HG03575 (cell line): Measurements from ENCODE around the gene FAM169A.
"Not testable (repeated sequence)": the region's sequence is repeated elsewhere in the genome, so short reads cannot be mapped to it uniquely, and the experiment has no call there.

Experiments used
- ATAC-seq: cut with Tn5 transposase; IDR thresholded peaks from one replicate; pipeline ENCODE4 v1.9.1; 2021; ENCODE audit not compliant: unreplicated experiment, insufficient number of reproducible peaks, low FRiP score; ENCODE audit errors: extremely low read depth

The FAM169A gene

GRCh38 chr5:74870299-74871067 is 4.3 kb upstream of the FAM169A start:
- no peak for ATAC-seq

DNA sequence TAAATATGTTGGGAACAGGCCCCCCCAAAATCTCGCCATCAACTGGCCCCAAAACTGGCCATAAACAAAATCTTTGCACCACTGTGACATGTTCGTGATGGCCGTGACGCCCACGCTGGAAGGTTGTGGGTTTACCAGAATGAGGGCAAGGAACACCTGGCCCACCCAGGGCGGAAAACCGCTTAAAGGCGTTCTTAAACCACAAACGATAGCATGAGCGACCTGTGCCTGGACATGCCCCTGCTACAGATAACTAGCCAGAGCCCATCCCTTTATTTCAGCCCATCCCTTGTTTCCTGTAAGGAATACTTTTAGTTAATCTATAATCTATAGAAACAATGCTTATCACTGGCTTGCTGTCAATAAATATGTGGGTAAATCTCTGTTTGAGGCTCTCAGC is 3.2 kb upstream of the FAM169A start:
- not testable (repeated sequence) for ATAC-seq

- ATAC-seq, result no peak
Observed at GRCh38 chr5:74866596-74867162, 492 bp upstream of the FAM169A start.

DNA sequence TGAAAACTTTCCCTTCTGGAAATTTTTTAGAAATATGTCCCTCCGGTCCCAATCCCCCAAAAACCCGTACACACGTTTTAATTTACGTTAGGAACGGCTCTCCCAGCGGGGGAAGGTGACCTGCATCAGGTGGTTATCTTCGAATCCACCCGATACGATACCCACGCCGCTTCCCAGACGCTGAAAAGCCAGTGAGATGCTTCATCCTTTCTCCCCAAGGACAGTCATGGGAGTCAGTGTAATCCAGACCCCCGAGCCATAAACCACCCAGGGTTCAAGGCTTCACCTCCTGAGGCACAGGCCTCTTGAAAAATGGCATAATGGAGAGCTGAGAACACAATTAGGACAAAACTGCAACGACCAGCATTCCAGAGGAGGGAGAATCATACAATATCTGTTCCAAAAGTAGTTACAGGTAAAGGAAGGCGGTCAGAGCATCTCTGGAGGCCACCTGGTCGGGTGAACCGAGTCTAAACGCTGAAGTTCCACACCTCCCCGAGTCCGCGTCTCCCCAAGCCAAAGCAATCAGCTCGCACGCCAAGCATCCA is 857 bp downstream of the FAM169A start:
- no peak for ATAC-seq

GRCh38 chr5:74864823-74865222 is 1.4 kb downstream of the FAM169A start:
- no peak for ATAC-seq

DNA sequence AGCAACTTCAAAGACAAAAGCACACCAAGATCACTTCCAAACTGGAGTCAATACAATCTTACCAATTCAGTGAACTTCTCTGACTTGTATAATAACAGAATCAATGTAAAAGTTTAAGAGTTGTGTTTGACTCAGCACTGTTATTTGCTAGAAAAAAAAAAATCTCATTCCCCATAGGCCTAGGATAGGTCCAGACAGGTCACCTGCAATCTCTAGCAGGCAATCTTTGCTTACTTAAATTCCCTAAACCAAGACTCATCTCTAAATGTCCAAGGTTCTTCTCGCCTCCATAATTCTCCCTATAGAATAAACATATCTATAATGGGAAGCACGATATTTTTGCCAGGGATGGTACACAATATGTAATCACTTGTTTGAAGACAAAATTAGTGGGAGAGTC is 2.5 kb downstream of the FAM169A start:
- ATAC-seq, result no peak

GRCh38 chr5:74862221-74862620 is 4.0 kb downstream of the FAM169A start:
- ATAC-seq, result no peak

GRCh38 chr5:74856975-74857374 is 9.2 kb downstream of the FAM169A start:
- ATAC-seq, result not testable (repeated sequence)

DNA sequence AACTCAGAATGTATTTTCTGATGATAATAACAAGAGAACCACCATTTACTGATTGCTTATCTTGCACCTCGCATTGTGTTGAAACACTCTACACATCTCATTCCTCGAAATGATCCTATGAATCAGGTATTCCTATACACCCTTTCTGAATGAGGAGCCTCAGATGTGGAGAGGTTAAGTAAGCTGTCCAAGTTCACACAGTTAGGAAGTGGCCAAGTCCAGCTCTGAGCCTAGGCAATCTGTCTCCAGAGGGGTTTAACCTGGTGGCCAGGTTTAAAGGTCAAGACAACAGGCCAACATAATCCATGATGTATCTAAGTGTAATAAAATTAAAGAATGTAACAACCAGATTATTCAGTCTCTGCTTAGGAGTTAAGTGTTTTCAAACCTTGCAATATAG is 12.9 kb downstream of the FAM169A start:
- no peak for ATAC-seq

DNA sequence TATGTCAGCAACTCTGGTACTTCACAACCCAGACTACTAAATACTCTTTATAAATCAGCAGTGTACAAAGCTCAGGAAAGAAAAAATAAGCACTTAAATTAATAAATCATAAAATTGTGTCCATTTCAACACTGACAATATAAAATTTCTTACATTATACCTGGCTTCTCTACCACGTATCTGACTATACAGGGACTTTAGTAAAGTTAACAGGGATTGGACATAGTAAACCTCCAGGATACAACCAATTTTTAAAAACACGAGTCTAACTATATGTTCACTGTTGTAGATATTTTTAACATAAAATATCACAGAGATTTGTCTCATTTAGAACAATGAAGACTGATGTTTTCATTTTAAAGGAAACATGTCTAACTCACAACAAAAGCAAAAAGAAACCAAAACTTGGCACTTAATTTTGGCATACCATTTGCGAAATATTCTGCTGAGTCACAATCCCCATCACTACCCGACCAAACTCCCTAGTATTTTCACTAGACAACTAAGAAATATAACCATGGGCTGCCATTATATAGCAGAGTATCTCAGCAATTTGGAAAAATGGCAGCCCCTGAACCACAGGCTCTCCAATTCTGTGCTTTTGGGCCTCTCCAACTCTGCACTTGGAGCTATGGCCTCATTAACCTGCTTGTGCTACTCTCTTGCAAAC is 14.4 kb downstream of the FAM169A start:
- no peak for ATAC-seq

DNA sequence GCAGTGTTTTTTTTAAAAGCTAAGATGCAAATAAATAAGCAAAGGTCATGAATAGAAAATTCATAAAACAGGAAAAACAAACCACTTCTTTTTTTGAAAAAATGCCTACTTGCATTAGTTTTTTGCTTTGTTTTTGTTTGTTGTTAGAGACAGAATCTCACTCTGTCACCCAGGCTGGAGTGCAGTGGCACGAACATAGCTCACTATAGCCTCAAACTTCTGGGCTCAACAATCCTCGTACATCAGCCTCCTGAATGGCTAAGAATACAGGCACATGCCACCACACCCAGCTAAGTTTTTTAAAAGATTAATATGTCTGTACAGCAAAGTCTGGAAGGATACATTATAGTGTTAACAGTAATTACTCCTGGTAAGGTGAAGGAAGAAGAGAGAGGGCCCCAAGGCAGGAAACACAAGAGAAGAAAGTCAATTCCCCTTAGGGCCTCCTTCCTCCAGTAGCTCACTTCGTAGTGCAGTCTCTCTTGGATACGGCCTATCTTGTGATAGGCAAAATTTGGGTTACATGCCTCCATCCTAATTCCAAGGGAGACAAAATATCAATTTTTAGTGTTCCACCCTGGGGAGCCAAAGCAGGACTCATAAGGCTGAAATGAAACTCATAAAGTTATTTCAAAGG is 15.3 kb downstream of the FAM169A start:
- no peak for ATAC-seq

DNA sequence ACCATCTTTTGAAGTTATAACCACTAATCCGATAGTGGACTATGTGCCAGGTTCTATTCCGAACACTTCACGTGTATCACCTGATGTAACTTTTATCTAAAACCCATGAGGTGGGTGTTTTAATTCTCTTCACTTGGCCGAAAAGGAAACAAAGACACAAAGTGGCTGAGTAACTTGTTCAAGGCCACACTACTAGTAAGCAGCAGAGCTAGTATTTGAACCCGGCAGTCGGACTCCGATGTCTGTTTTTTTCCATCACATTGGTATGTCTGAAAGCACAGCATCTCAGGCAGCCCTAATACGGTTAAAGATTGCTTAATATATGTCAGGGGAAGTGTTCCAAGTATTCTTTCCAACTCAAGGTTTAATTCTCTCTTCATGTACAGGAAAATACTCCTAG is 16.2 kb downstream of the FAM169A start:
- no peak for ATAC-seq

GRCh38 chr5:74848553-74849025 is 17.6 kb downstream of the FAM169A start:
- no peak for ATAC-seq

DNA sequence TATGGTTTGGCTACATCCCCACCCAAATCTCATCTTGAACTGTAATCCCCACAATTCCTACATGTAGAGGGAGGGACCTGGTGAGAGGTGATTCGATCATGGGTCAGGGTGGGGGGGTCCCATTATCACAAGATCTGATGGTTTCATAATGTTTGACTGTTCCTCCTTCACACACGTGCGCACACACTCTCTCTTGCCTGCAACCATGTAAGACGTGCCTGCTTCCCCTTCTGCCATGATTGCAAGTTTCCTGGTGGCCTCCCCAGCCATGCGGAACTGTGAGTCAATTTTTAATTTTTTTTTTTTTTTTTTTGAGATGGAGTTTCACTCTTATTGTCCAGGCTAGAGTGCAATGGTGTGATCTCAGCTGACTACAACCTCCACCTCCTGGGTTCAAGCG is 27.0 kb downstream of the FAM169A start:
- ATAC-seq, result no peak

- ATAC-seq, result no peak
Observed at GRCh38 chr5:74838262-74838661, 27.9 kb downstream of the FAM169A start.

- ATAC-seq, result no peak
Observed at GRCh38 chr5:74837115-74837514, 29.1 kb downstream of the FAM169A start.

DNA sequence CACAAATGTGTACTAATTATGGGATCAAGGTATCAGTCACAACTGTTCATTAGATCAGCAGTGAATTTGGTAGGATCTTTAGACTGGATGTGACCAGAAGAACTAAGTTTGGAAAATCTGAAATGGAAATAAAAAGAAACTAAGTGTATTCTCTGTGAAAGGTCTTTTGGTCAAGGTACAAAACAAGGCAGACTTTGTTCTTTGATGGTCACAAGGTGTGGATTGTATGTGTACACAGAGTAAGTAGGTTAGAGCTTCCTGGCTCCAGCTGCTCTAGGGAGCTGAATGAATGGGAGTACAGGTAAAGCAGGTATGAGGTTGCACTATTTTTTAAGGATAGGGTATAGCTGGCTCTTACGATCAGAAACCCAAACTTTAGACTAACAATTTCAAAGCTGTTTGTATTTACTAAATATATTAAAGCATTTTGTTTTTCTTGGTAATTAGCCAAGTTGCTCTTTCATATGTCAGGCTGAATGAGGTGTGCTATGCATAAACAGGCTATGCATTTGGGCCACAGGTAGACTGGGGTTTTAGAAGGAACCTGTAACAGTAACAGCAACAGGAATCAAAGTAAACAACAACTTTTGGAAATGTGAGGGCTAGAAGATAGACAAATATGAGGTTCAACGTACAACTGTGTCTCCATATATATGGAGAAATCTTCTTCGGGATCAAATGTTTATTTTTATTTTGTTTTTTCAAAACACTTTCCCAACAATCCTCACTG is 32.5 kb downstream of the FAM169A start:
- no peak for ATAC-seq

DNA sequence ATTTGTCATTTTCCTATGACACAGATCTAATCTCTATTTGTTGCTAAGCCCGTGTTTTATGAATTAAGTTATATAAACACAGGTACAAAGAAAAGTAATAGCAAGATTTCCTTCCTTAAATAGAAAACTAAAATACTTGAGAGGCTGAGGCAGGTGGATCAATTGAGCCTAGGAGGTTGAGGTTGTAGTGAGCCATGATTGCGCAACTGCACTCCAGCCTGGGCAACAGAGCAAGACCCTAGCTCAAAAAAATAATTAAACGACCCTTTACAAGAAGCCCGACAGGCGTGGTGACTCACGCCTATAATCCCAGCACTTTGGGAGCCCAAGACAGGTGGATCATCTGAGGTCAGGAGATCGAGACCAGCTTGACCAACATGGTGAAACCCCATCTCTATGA is 36.8 kb downstream of the FAM169A start:
- ATAC-seq, result no peak

DNA sequence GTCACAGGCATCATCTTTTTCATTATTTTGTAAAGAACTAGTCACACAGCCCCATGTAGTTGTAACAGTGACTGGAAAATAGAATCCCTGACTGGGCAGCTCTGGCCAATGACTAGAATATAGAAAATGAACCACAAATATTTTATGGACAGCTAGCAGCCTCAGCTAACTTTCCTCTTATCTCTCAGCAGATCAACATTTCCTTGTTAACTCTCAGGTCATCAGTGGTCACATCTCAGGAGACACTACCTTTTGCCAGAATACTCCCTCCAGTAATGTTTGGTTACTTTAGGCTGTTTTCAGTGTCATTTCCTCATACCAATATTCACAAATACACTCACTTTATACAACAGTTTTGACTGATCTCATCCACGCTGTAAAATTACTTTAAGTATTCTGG is 43.9 kb downstream of the FAM169A start:
- no peak for ATAC-seq
